HFF-Myc (cell line): ENCODE results near the gene LHX8.
"Not testable (repeated sequence)": the region's sequence is repeated elsewhere in the genome, so short reads cannot be mapped to it uniquely, and the experiment has no call there.

Experiments used
- DNase-seq: peaks from one replicate; pipeline ENCODE4 v3.0.0-alpha.2; 2011; ENCODE audit warnings: low read depth; ENCODE audit errors: extremely low read depth
- H3K4me3 ChIP-seq: replicated peaks from 2 replicates; pipeline ENCODE4 v1.5.1; 2011; ENCODE audit warnings: low read depth, mild to moderate bottlenecking, control low read depth, low read length
- CTCF ChIP-seq: IDR thresholded peaks from 2 replicates; pipeline ENCODE4 v1.5.1; 2012; ENCODE audit warnings: mild to moderate bottlenecking, low read depth, low read length, control low read depth; ENCODE audit errors: missing control alignments

The LHX8 gene

GRCh38 chr1:75100481-75101092 lies 33.6 kb upstream of the LHX8 start:
- no peak for DNase-seq
- H3K4me3 ChIP-seq, result no peak overlapping the region
- no peak for TF ChIP-seq CTCF

- not testable (repeated sequence) for H3K4me3 ChIP-seq, DNase-seq
These were observed 21.7 kb upstream of the LHX8 start for GRCh38 chr1:75112362-75112951.

- no peak for DNase-seq
- TF ChIP-seq CTCF, result no peak
- H3K4me3 ChIP-seq, result no peak overlapping the region
These were observed 18.5 kb upstream of the LHX8 start for GRCh38 chr1:75115654-75116053.

- no peak for DNase-seq
- no peak for TF ChIP-seq CTCF
- H3K4me3 ChIP-seq, result no peak overlapping the region
These were observed 10.4 kb upstream of the LHX8 start for GRCh38 chr1:75123756-75124155.

- H3K4me3 ChIP-seq, result no peak overlapping the region
- TF ChIP-seq CTCF, result no peak
- DNase-seq, result no peak
These were observed 9.7 kb upstream of the LHX8 start for GRCh38 chr1:75124510-75124909.

GRCh38 chr1:75125161-75125726 lies 8.9 kb upstream of the LHX8 start:
- no peak overlapping the region for H3K4me3 ChIP-seq
- TF ChIP-seq CTCF, result no peak
- no peak for DNase-seq

- no peak for TF ChIP-seq CTCF
- no peak overlapping the region for H3K4me3 ChIP-seq
- no peak for DNase-seq
These were observed 7.5 kb upstream of the LHX8 start for GRCh38 chr1:75126611-75127101.
